Parathyroid adenoma (tissue), 2 donors: ENCODE data around the gene ASPG.

Source experiments
- H2AFZ ChIP-seq: fragments of 300-600 bp; sonication (generic); one replicate; pipeline ENCODE4 v1.7.0; 2017; ENCODE audit warnings: antibody characterized with exemption, mild to moderate bottlenecking
- H3K27ac ChIP-seq: fragments of 300-600 bp; sonication (generic); one replicate; pipeline ENCODE4 v1.7.0; 2017
- H3K27me3 ChIP-seq: fragments of 300-600 bp; sonication (generic); one replicate; pipeline ENCODE4 v1.7.0; 2017; ENCODE audit warnings: low read length; ENCODE audit not compliant: control insufficient read depth, insufficient read depth
- H3K36me3 ChIP-seq: fragments of 300-600 bp; sonication (generic); one replicate; pipeline ENCODE4 v1.7.0; 2017; ENCODE audit warnings: low read length; ENCODE audit not compliant: control insufficient read depth, insufficient read depth
- H3K4me1 ChIP-seq: fragments of 300-600 bp; sonication (generic); one replicate; pipeline ENCODE4 v1.7.0; 2017; ENCODE audit warnings: control low read depth
- H3K4me2 ChIP-seq: fragments of 300-600 bp; sonication (generic); one replicate; pipeline ENCODE4 v1.7.0; 2017; ENCODE audit warnings: low read length
- H3K4me3 ChIP-seq: fragments of 300-600 bp; sonication (generic); one replicate; pipeline ENCODE4 v1.7.0; 2017; ENCODE audit warnings: low read depth, low read length
- H3K79me2 ChIP-seq: fragments of 300-600 bp; sonication (generic); one replicate; pipeline ENCODE4 v1.7.0; 2017; ENCODE audit warnings: control low read depth
- H3K9ac ChIP-seq: fragments of 300-600 bp; sonication (generic); one replicate; pipeline ENCODE4 v1.7.0; 2017; ENCODE audit warnings: mild to moderate bottlenecking
- H3K9me3 ChIP-seq: fragments of 300-600 bp; sonication (generic); one replicate; pipeline ENCODE4 v1.7.0; 2017; ENCODE audit warnings: low read length; ENCODE audit not compliant: control insufficient read depth
- CTCF ChIP-seq: fragments of 300-600 bp; sonication (generic); IDR thresholded peaks from one replicate; pipeline ENCODE4 v1.7.0; 2017; ENCODE audit warnings: antibody characterized with exemption, mild to moderate bottlenecking
- donor health status: primary hyperparathyroidism.

Gene ASPG

GRCh38 chr14:104119119-104119487 lies 33.6 kb downstream of the ASPG start:
- H3K36me3 ChIP-seq, result no peaks in the 10 kb centered on the region
- no peak overlapping the region for H3K4me3 ChIP-seq
- H3K9me3 ChIP-seq, result no peaks in the 10 kb centered on the region
- H3K27ac ChIP-seq, result no peak overlapping the region
- no peaks in the 10 kb centered on the region for H3K79me2 ChIP-seq
- H3K27me3 ChIP-seq, result no peaks in the 10 kb centered on the region
- H3K9ac ChIP-seq, result no peak overlapping the region
- peaks cover 3% of the 10 kb centered on the region for H3K4me1 ChIP-seq
- H3K4me2 ChIP-seq, result no peak overlapping the region
- no peak overlapping the region for H2AFZ ChIP-seq
- TF ChIP-seq CTCF, result no peak

- H3K4me3 ChIP-seq, result no peak overlapping the region
- peaks cover 3% of the 10 kb centered on the region for H3K4me1 ChIP-seq
- H3K9ac ChIP-seq, result no peak overlapping the region
- H3K27me3 ChIP-seq, result no peaks in the 10 kb centered on the region
- no peak overlapping the region for H3K4me2 ChIP-seq
- H3K79me2 ChIP-seq, result no peaks in the 10 kb centered on the region
- no peak for TF ChIP-seq CTCF
- H2AFZ ChIP-seq, result no peak overlapping the region
- no peaks in the 10 kb centered on the region for H3K36me3 ChIP-seq
- H3K9me3 ChIP-seq, result no peaks in the 10 kb centered on the region
- no peak overlapping the region for H3K27ac ChIP-seq
These were observed 34.2 kb downstream of the ASPG start for GRCh38 chr14:104119488-104120251.

GRCh38 chr14:104120281-104120741 lies 34.8 kb downstream of the ASPG start:
- Histone ChIP-seq H3K27me3 (no peaks in the 10 kb centered on the region), H3K9me3 (no peaks in the 10 kb centered on the region), H3K4me1 (peaks cover 3% of the 10 kb centered on the region), H3K4me2 (no peak overlapping the region), H3K27ac (no peak overlapping the region), H2AFZ (no peak overlapping the region), H3K36me3 (no peaks in the 10 kb centered on the region), H3K79me2 (no peaks in the 10 kb centered on the region), H3K9ac (no peak overlapping the region), H3K4me3 (no peak overlapping the region)
- no peak for TF ChIP-seq CTCF

- Histone ChIP-seq H3K4me2 (no peak overlapping the region), H3K27me3 (no peaks in the 10 kb centered on the region)
- no peak for TF ChIP-seq CTCF
These were observed 35.6 kb downstream of the ASPG start for GRCh38 chr14:104121142-104121541.

GRCh38 chr14:104123879-104124278 lies 38.4 kb downstream of the ASPG start:
- no peak overlapping the region for H3K4me3 ChIP-seq
- H3K9ac ChIP-seq, result no peak overlapping the region
- no peak for TF ChIP-seq CTCF

More at GRCh38 chr14:104121142-104121541, 35.6 kb downstream of the ASPG start:
- H3K36me3 ChIP-seq, result no peaks in the 10 kb centered on the region
- H2AFZ ChIP-seq, result no peak overlapping the region
- H3K27ac ChIP-seq, result no peak overlapping the region
- no peak overlapping the region for H3K4me3 ChIP-seq
- no peak overlapping the region for H3K9ac ChIP-seq
- peaks cover 3% of the 10 kb centered on the region for H3K4me1 ChIP-seq
- H3K9me3 ChIP-seq, result no peaks in the 10 kb centered on the region
- H3K79me2 ChIP-seq, result no peaks in the 10 kb centered on the region

More at GRCh38 chr14:104123879-104124278, 38.4 kb downstream of the ASPG start:
- Histone ChIP-seq H3K27me3 (no peaks in the 10 kb centered on the region), H3K27ac (no peak overlapping the region), H3K79me2 (no peaks in the 10 kb centered on the region), H3K36me3 (no peaks in the 10 kb centered on the region), H3K9me3 (no peaks in the 10 kb centered on the region), H2AFZ (no peak overlapping the region), H3K4me1 (no peaks in the 10 kb centered on the region), H3K4me2 (no peak overlapping the region)
